ENCODE data around the gene SGSH. TPM values are rescaled to one million over a fixed set of nuclear protein-coding genes. Genes with fewer than 3 reads are reported as not detected.

SGSH gene
- total RNA-seq, 1 experiment from 2014 or later, result 33.4 TPM

DNA sequence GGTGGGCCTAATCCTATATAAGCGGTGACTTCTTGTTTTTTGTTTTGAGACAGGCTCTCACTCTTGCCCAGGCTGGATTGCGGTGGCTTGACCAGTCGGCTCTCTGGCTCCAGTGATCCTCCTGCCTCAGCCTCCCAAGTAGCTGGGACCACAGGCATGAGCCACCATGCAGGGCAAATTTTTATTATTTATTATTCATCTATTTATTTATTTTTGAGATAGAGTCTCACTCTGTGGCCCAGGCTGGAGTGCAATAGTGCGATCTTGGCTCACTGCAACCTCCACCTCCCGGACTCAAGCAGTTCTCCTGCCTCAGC lies 35.9 kb upstream of the SGSH start:
- TF ChIP-seq EZH2 (IDR thresholded peaks at IDR 0.05; ENCODE audit: borderline replicate concordance, low read depth, low read length, poor library complexity, severe bottlenecking), result no peak
- TF ChIP-seq, protein P1, sequence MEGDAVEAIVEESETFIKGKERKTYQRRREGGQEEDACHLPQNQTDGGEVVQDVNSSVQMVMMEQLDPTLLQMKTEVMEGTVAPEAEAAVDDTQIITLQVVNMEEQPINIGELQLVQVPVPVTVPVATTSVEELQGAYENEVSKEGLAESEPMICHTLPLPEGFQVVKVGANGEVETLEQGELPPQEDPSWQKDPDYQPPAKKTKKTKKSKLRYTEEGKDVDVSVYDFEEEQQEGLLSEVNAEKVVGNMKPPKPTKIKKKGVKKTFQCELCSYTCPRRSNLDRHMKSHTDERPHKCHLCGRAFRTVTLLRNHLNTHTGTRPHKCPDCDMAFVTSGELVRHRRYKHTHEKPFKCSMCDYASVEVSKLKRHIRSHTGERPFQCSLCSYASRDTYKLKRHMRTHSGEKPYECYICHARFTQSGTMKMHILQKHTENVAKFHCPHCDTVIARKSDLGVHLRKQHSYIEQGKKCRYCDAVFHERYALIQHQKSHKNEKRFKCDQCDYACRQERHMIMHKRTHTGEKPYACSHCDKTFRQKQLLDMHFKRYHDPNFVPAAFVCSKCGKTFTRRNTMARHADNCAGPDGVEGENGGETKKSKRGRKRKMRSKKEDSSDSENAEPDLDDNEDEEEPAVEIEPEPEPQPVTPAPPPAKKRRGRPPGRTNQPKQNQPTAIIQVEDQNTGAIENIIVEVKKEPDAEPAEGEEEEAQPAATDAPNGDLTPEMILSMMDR (conservative IDR thresholded peaks at IDR 0.05; ENCODE audit: low read depth, low read length), result no peak
- no peak overlapping the region for H3K27ac ChIP-seq (ENCODE audit: low read depth, low read length, poor library complexity, severe bottlenecking)
- H3K4me3 ChIP-seq (ENCODE audit: low read depth, low read length, poor library complexity, severe bottlenecking), result no peak overlapping the region
- no peaks in the 10 kb centered on the region for H3K36me3 ChIP-seq (ENCODE audit: insufficient read depth, low read length, poor library complexity, severe bottlenecking)
- intact Hi-C loops (cut with micrococcal nuclease; ENCODE audit: unreplicated experiment), result no loop called here
- BruUV-seq (replicated peaks), result no TSS peak
- H3K27me3 ChIP-seq (replicated peaks; ENCODE audit: insufficient read depth, low read depth, low read length, poor library complexity), result no peaks in the 10 kb centered on the region
- H3K4me1 ChIP-seq (ENCODE audit: insufficient read depth, low read length, poor library complexity, severe bottlenecking), result peaks cover 11% of the 10 kb centered on the region
- POLR2A ChIA-PET (ENCODE audit: low non-redundant PET), result no interaction called here
- no peak for DNase-seq (ENCODE audit: low spot score)
- H3K9me3 ChIP-seq (ENCODE audit: low read depth, low read length, poor library complexity, severe bottlenecking), result no peaks in the 10 kb centered on the region
- CTCF ChIA-PET, result no interaction called here

DNA sequence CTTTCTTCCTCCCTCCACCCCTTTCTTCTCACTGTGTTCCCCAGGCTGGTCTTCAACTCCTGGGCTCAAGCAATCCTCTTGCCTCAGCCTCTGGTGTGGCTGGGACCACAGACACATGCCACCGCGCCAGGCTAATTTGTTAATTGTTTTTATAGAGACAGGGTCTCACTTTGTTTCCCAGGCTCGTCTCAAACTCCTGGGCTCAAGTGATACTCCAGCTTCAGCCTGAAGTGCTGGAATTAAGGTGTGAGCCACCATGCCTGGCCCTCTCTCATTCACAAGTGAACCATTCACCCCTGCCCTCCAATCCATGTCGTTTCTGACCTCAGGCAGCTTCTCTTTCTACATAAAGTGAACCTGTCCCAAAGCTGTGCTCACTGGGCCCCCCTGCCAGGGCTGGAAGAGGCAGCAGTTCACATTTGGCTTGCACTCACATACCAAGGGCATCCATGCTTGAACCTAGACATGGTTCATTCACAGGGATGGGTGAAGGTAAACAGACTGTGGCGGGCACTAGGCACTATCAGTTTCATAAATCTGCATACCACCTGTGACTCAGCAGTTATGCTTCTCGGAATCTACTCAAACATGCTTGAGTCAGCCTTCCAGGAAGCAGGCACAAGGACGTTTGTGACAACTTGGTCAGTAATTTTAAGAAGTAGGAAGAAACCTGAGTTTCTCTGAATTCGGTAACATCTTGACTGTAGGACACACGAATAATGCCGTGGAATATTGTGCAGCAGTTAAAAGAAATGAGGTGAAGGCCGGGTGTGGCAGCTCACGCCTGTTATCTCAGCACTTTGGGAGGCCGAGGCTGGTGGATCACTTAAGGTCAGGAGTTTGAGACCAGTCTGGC lies 34.5 kb upstream of the SGSH start:
- TF ChIP-seq, protein P1 (conservative IDR thresholded peaks at IDR 0.05; ENCODE audit: low read depth, low read length), result no peak
- TF ChIP-seq EZH2 (IDR thresholded peaks at IDR 0.05; ENCODE audit: borderline replicate concordance, low read depth, low read length, poor library complexity, severe bottlenecking), result no peak
- no peaks in the 10 kb centered on the region for H3K9me3 ChIP-seq (ENCODE audit: low read depth, low read length, poor library complexity, severe bottlenecking)
- CTCF ChIA-PET, result no interaction called here
- DNase-seq (ENCODE audit: low spot score), result peak; percentile 54
- intact Hi-C loops (cut with micrococcal nuclease; ENCODE audit: unreplicated experiment), result no loop called here
- H3K27me3 ChIP-seq (replicated peaks; ENCODE audit: insufficient read depth, low read depth, low read length, poor library complexity), result no peaks in the 10 kb centered on the region
- H3K4me1 ChIP-seq (ENCODE audit: insufficient read depth, low read length, poor library complexity, severe bottlenecking), result peaks cover 11% of the 10 kb centered on the region
- no TSS peak for BruUV-seq (replicated peaks)
- peak overlapping the region; percentile 56 for H3K27ac ChIP-seq (ENCODE audit: low read depth, low read length, poor library complexity, severe bottlenecking)
- H3K36me3 ChIP-seq (ENCODE audit: insufficient read depth, low read length, poor library complexity, severe bottlenecking), result no peaks in the 10 kb centered on the region
- no peak overlapping the region for H3K4me3 ChIP-seq (ENCODE audit: low read depth, low read length, poor library complexity, severe bottlenecking)
- POLR2A ChIA-PET (ENCODE audit: low non-redundant PET), result no interaction called here

GRCh38 chr17:80253631-80254395 lies 33.7 kb upstream of the SGSH start:
- DNase-seq (ENCODE audit: low spot score), result no peak
- BruUV-seq (replicated peaks), result no TSS peak
- CTCF ChIA-PET, result no interaction called here

More at GRCh38 chr17:80253631-80254395, 33.7 kb upstream of the SGSH start:
- Histone ChIP-seq H3K27me3 (replicated peaks; ENCODE audit: insufficient read depth, low read depth, low read length, poor library complexity) (no peaks in the 10 kb centered on the region), H3K36me3 (ENCODE audit: insufficient read depth, low read length, poor library complexity, severe bottlenecking) (no peaks in the 10 kb centered on the region), H3K9me3 (ENCODE audit: low read depth, low read length, poor library complexity, severe bottlenecking) (no peaks in the 10 kb centered on the region), H3K4me3 (ENCODE audit: low read depth, low read length, poor library complexity, severe bottlenecking) (no peak overlapping the region), H3K4me1 (ENCODE audit: insufficient read depth, low read length, poor library complexity, severe bottlenecking) (peaks cover 11% of the 10 kb centered on the region), H3K27ac (ENCODE audit: low read depth, low read length, poor library complexity, severe bottlenecking) (peak overlapping the region; percentile 56)
- POLR2A ChIA-PET (ENCODE audit: low non-redundant PET), result no interaction called here
- TF ChIP-seq EZH2 (IDR thresholded peaks at IDR 0.05; ENCODE audit: borderline replicate concordance, low read depth, low read length, poor library complexity, severe bottlenecking), result no peak
- TF ChIP-seq, protein P1 (conservative IDR thresholded peaks at IDR 0.05; ENCODE audit: low read depth, low read length), result no peak
- intact Hi-C loops (cut with micrococcal nuclease; ENCODE audit: unreplicated experiment), result no loop called here

All from A673 (cell line).